Smooth muscle cell (in vitro differentiated cells): ENCODE data around the gene EFCAB9. TPM values are rescaled to one million over a fixed set of nuclear protein-coding genes. Genes with fewer than 3 reads are reported as not detected.

Experiments used
- DNase-seq: peaks from one replicate; lab custom pipeline; 2025; ENCODE audit not compliant: unreplicated experiment; lab: John Stamatoyannopoulos, UW
- H2AFZ ChIP-seq: fragments of 200-600 bp; sonication (generic); 2 replicates; pipeline ENCODE4 v1.6.0; 2016; ENCODE audit warnings: antibody characterized with exemption, low read depth, mild to moderate bottlenecking
- H3F3A ChIP-seq: fragments of 200-600 bp; sonication (generic); 2 replicates; pipeline ENCODE4 v1.6.0; 2017; ENCODE audit warnings: antibody characterized with exemption, low read depth
- H3K27ac ChIP-seq: fragments of 200-600 bp; sonication (generic); 2 replicates; pipeline ENCODE4 v1.5.1; 2016; ENCODE audit warnings: low read depth, mild to moderate bottlenecking
- H3K27me3 ChIP-seq: fragments of 200-600 bp; sonication (generic); 2 replicates; pipeline ENCODE4 v1.6.1; 2016; ENCODE audit warnings: low read depth, mild to moderate bottlenecking
- H3K36me3 ChIP-seq: fragments of 200-600 bp; sonication (generic); 2 replicates; pipeline ENCODE4 v1.5.1; 2016; ENCODE audit warnings: low read depth
- H3K4me1 ChIP-seq: fragments of 200-600 bp; sonication (generic); 2 replicates; pipeline ENCODE4 v1.5.1; 2016; ENCODE audit warnings: low read depth
- H3K4me2 ChIP-seq: fragments of 200-600 bp; sonication (generic); 2 replicates; pipeline ENCODE4 v1.6.0; 2016; ENCODE audit warnings: mild to moderate bottlenecking
- H3K4me3 ChIP-seq: fragments of 200-600 bp; sonication (generic); 2 replicates; pipeline ENCODE4 v1.5.1; 2016; ENCODE audit warnings: mild to moderate bottlenecking
- H3K79me2 ChIP-seq: fragments of 200-600 bp; sonication (generic); 2 replicates; pipeline ENCODE4 v1.6.0; 2016; ENCODE audit warnings: low read depth, mild to moderate bottlenecking
- H3K9ac ChIP-seq: fragments of 200-600 bp; sonication (generic); 2 replicates; pipeline ENCODE4 v1.6.0; 2016; ENCODE audit warnings: low read depth
- H3K9me3 ChIP-seq: fragments of 200-600 bp; sonication (generic); replicated peaks from 2 replicates; pipeline ENCODE4 v1.5.1; 2016; ENCODE audit warnings: low read depth
- H4K20me1 ChIP-seq: fragments of 200-600 bp; sonication (generic); 2 replicates; pipeline ENCODE4 v1.6.0; 2016; ENCODE audit warnings: low read depth
- CTCF ChIP-seq: fragments of 200-600 bp; sonication (generic); IDR thresholded peaks from 2 replicates; pipeline ENCODE4 v1.5.1; 2017; ENCODE audit warnings: borderline replicate concordance, mild to moderate bottlenecking, antibody characterized with exemption; ENCODE audit not compliant: insufficient read depth, poor library complexity, severe bottlenecking
- WGBS: methylation state at CpG from one replicate; pipeline ENCODE4 v1.1.7; 2016; ENCODE audit warnings: low lambda C conversion rate; 5-methylcytosine and 5-hydroxymethylcytosine counted together
- polyA plus RNA-seq: library from polyadenylated mRNA; unstranded; fragments of >200 nt; fragmentation: Nextera tagmentation; extraction: Ambion mirVana; gene quantifications from 2 replicates; pipeline ENCODE4 v1.2.1, GENCODE V29; 2016
- total RNA-seq: library from RNA; depleted of rRNA; stranded (reverse); fragments of >200 nt; gene quantifications from 2 replicates; pipeline ENCODE4 v1.2.3, GENCODE V29; 2014

Gene EFCAB9
- total and polyA plus RNA-seq, 2 experiments from 2014 or later = not detected

- H3K36me3 ChIP-seq = no peaks in the 10 kb centered on the region
- no peak for TF ChIP-seq CTCF
- H3K9ac ChIP-seq = no peak overlapping the region
- H2AFZ ChIP-seq = no peak overlapping the region
- no peak overlapping the region for H3K4me3 ChIP-seq
- WGBS = 85% methylated on average over 21 of the region's 21 CpGs
- DNase-seq = no peak
- peak overlapping the region; percentile 38 for H3K27ac ChIP-seq
- H3F3A ChIP-seq = peaks cover 6% of the 10 kb centered on the region
- no peaks in the 10 kb centered on the region for H3K9me3 ChIP-seq
- no peaks in the 10 kb centered on the region for H3K4me1 ChIP-seq
- no peaks in the 10 kb centered on the region for H3K79me2 ChIP-seq
- H4K20me1 ChIP-seq = peaks cover 34% of the 10 kb centered on the region
- no peak overlapping the region for H3K4me2 ChIP-seq
- H3K27me3 ChIP-seq = no peaks in the 10 kb centered on the region
Observed at GRCh38 chr5:172145870-172146747, 47.9 kb upstream of the EFCAB9 start.

- no peak overlapping the region for H2AFZ ChIP-seq
- H3K27ac ChIP-seq = peak overlapping the region; percentile 38
- H3K9ac ChIP-seq = no peak overlapping the region
- DNase-seq = no peak
- no peaks in the 10 kb centered on the region for H3K9me3 ChIP-seq
- H3K4me3 ChIP-seq = no peak overlapping the region
- H3K4me1 ChIP-seq = no peaks in the 10 kb centered on the region
- WGBS = 96% methylated on average over 9 of the region's 9 CpGs
- H4K20me1 ChIP-seq = peaks cover 32% of the 10 kb centered on the region
- H3F3A ChIP-seq = peaks cover 6% of the 10 kb centered on the region
- no peaks in the 10 kb centered on the region for H3K79me2 ChIP-seq
- no peaks in the 10 kb centered on the region for H3K36me3 ChIP-seq
- H3K27me3 ChIP-seq = no peaks in the 10 kb centered on the region
- H3K4me2 ChIP-seq = no peak overlapping the region
- no peak for TF ChIP-seq CTCF
Observed at GRCh38 chr5:172146748-172147092, 47.3 kb upstream of the EFCAB9 start.

DNA sequence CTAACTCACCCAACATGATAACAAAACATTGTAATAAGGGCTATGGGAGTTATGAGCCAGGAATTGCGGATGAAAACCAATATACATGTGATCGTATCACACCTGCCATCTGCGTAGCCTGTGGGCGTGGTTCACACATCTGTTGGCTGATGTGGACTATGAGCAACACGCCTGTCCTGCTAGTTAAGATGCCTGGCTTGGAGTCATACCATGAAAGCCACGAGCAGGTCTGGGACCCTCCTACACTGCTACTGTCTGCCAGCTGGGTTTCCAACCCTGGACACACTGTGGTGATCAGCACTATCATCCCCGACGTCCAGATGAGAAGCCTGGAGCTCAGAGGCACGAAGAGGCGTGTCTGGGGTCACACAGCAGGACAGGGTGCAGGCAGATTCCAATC, 46.1 kb upstream of the EFCAB9 start:
- Histone ChIP-seq H4K20me1 (peaks cover 22% of the 10 kb centered on the region), H3K79me2 (no peaks in the 10 kb centered on the region), H3K36me3 (no peaks in the 10 kb centered on the region), H2AFZ (no peak overlapping the region), H3K9me3 (no peaks in the 10 kb centered on the region), H3K27me3 (no peaks in the 10 kb centered on the region), H3K9ac (no peak overlapping the region), H3F3A (no peaks in the 10 kb centered on the region), H3K4me2 (no peak overlapping the region), H3K4me3 (no peak overlapping the region), H3K27ac (no peak overlapping the region), H3K4me1 (no peaks in the 10 kb centered on the region)
- TF ChIP-seq CTCF = no peak
- 81% methylated on average over 10 of the region's 10 CpGs for WGBS
- DNase-seq = no peak

- Histone ChIP-seq H3F3A (no peaks in the 10 kb centered on the region), H2AFZ (no peak overlapping the region), H3K27ac (no peak overlapping the region), H3K27me3 (no peaks in the 10 kb centered on the region), H3K4me2 (no peak overlapping the region), H3K4me3 (no peak overlapping the region), H3K4me1 (no peaks in the 10 kb centered on the region), H4K20me1 (peaks cover 16% of the 10 kb centered on the region), H3K9me3 (no peaks in the 10 kb centered on the region), H3K36me3 (no peaks in the 10 kb centered on the region), H3K9ac (no peak overlapping the region), H3K79me2 (no peaks in the 10 kb centered on the region)
- 93% methylated on average over 9 of the region's 9 CpGs for WGBS
- DNase-seq = no peak
- no peak for TF ChIP-seq CTCF
Observed at GRCh38 chr5:172148381-172148780, 45.6 kb upstream of the EFCAB9 start.
